Middle frontal gyrus (tissue), 1 donor: ENCODE results near the gene TPD52L3.

ENCODE experiments used
- DNase-seq: peaks from one replicate; pipeline ENCODE4 v3.0.0-alpha.2; 2015; ENCODE audit warnings: low spot score; ENCODE audit errors: extremely low spot score

Gene TPD52L3

DNA sequence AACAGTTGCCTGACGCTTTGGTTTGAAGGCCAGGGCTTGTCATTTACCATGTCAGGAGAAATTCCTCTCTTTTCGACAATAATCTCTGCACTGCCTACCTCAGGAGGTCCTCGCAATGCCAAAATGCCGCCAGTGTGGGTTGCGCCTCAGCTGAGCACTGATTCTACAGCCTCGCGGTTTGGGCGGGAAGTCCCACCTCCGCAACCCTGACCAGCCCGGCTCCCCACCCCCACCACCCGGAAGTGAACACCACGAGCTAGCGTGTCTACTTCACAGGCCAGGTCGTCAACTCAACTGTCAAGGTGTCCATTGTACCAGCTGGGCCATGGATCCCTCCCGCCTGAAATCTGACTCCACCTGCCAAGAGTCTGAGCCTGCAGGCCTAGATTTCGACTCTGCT is at the start of gene TPD52L3:
Gene TPD52L3 (plus strand): TSS at position 273 of the 400 bp plus-strand sequence. CDS start 221 bp downstream, outside the sequence.
- DNase-seq = no peak

- DNase-seq = no peak
Observed at GRCh38 chr9:6301858-6302257, 26.3 kb upstream of the TPD52L3 start.

GRCh38 chr9:6302417-6302816 is 25.8 kb upstream of the TPD52L3 start:
- DNase-seq = no peak

GRCh38 chr9:6304232-6304631 is 23.9 kb upstream of the TPD52L3 start:
- no peak for DNase-seq

DNA sequence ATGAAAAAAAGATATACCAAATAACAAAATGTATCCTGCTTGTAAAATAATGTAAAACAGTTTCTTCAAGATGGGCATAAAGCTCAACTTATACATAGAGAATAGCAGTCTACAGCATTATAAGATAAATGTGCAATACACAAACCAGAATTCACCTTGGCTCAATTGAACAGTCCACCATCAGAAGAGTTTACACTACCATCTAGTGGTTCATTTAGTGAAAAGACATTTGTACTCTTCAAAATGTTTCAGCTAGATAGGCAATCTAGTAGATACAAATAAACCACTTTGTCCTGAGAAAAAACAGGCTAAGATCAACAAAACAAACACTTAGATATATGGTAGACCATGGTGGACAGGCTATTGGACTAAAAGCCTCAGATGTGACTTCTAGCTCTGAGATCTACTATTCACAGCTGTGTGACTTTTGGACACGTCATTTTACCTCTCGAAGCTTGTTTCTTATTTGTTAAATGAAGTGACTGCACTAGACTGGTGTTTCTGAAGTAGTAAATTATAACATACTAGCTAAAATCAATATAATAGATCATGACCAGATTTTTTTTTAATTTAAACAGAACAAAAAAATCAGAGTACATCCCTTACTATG is 22.1 kb upstream of the TPD52L3 start:
- DNase-seq = peak; percentile 37

DNA sequence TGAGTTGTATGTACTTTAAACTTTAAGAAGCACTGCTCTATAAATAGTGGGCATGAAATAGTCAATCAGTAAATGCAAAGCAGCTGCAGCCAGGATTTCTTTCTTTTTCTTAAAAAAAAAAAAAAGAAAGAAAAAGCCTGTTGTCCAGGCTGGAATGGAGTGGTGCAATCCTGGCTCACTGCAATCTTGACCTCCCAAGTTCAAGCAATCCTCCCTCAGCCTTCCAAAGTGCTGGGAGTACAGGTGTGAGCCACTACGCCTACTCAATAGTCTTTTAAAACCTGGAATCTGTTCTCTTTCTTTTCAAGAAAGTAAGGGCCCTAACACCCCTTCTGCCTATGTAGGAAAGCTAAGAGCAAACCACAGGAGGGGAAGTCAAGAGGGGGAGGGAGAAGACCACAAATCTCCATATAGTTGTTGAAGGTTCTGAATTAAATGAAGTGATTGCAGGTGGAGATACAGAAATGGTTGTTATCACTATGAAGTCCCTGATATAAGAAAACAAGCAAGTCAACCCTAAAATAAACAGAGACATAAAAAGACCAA is 20.6 kb upstream of the TPD52L3 start:
- DNase-seq = no peak

GRCh38 chr9:6330958-6331634 is 2.9 kb downstream of the TPD52L3 start:
- DNase-seq = no peak

DNA sequence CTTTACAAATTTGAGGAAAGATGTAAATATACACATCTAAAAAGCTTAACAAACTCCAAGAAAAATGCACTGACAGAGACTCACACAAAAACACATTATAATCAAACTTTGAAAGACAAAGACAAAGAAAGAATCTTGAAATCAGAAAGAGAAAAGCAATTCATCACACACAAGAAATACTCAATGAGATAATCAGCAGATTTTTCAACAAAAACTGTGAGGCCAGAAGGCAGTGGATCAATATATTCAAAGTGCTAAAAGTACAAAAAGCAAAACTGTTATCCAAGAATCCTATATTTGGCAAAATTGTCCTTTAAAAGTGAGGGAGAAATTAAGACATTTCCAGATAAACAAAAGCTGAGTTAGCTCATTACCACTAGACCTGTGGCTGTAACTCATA is 6.1 kb downstream of the TPD52L3 start:
- DNase-seq = no peak

DNA sequence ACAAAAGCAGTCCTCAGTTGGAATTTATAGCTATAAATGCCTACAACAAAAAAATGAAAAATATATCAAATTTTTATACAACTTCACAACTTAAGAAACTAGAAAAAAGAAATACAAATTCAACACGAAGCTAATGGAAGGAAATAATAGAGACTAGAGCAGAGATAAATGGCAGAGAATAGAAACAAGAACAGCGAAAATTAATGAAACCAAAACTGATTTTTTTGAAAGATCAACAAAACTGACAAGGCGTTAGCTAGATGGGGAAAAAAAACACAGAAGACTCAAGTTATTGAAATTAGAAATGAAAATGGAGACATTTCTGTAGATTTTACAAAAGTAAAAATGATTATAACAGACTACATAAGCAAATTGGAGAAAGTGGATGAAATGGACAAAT is 20.6 kb downstream of the TPD52L3 start:
- no peak for DNase-seq

DNA sequence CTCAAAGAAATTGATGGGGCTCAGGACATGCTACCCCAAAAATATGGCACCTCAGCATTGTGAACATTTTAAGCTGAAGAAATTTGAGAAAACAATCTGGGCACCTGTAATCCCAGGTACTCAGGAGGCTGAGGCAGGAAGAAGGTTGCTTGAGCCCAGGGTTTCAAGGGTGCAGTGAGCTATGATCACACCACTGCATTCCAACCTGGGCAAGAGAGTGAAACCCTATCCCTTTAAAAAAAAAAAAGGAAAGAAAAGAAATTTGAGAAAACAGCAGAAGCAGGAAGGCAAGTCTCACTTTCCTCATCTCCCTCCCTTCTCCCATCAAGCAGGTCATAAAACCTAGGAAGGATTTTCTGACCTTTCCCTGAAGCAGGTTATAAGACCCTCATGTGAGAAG is 23.6 kb downstream of the TPD52L3 start:
- DNase-seq = no peak

- peak; percentile 46 for DNase-seq
Observed at GRCh38 chr9:6354072-6354686, 26.0 kb downstream of the TPD52L3 start.

- DNase-seq = no peak
Observed at GRCh38 chr9:6355728-6356127, 27.6 kb downstream of the TPD52L3 start.

DNA sequence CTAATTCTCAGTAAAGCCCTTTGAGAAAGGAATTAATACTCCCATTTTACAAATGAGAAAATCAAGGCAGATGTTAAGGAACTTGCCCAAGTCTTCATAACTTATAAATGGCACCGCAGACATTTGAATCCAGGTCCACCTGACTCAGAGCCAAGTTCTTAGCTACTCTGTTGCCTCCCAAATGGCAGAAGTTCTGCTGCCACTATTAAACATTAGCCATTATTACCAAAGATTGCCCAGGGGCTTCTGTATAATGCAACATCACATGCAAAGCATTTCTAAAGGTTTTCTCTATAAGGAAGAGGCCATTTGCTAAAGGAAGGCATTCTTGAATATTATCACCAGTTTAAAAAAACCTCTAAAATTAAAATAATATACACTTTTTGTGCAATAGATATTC is 28.3 kb downstream of the TPD52L3 start:
- DNase-seq = no peak

DNA sequence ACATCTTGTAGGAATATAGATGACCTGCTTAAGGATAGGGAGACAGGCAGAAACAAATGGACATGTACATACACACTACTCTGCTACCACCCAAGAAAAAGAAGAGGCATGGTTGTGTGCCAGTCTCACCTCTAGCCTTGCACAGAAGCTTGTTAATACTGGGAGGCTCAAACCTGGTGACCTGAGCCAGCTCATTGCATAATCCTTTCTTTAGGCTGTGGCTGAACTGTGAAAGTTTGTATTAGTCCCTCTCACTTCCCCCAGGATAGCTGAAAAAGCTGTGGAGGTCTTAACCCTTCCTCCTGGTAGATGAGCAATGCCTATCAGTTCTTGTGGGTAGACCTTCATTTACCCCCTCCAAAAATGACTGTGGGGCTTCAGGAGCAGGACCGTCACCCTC is 28.7 kb downstream of the TPD52L3 start:
- no peak for DNase-seq

- no peak for DNase-seq
Observed at GRCh38 chr9:6367128-6367890, 39.1 kb downstream of the TPD52L3 start.

GRCh38 chr9:6368831-6369230 is 40.7 kb downstream of the TPD52L3 start:
- no peak for DNase-seq
